Measurements from ENCODE around the gene RHOBTB3.

DNA sequence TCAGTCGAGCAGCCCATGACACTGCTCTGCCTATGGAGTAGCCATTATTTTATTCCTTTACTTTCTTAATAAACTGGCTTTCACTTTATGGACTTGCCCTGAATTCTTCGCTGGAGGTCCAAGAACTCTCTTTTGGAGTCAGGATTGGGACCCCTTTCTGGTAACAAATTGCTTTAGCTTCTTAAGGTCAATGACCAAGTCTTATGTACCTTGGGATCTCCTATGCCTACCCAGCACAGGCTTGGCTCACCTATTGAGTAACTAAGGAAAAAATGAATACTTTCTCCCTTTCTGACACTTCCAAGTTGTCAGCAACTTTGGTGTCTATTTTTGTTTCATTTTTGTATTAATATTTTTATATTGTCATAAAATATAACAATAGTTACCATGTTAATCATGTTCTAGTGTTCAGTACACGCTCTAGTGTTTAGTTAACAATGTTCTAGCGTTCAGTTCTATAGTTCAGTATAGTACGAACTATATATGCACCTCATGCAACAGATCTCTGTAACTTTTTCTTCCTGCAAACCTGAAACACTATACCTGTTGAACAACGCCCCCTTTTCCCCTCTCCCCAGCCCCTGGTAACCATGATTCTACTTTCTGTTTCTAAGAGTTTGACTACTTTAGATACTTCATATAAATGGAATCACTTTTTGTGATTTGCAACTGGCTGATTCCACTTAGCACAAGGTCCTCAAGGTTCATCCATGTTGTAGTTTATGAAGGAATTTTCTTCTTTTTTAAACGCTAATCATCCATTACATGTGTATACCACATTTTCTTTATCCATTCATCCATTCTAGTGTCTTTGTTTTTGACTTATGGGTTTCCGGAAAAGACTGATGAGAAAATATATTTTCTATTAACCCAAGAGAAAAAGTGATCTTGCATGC, 1.8 kb upstream of the RHOBTB3 start:
- TF ChIP-seq EZH2 (IDR thresholded peaks at IDR 0.05; ENCODE audit: borderline replicate concordance, low read depth, low read length, severe bottlenecking): no peak
- TF ChIP-seq, protein P1, sequence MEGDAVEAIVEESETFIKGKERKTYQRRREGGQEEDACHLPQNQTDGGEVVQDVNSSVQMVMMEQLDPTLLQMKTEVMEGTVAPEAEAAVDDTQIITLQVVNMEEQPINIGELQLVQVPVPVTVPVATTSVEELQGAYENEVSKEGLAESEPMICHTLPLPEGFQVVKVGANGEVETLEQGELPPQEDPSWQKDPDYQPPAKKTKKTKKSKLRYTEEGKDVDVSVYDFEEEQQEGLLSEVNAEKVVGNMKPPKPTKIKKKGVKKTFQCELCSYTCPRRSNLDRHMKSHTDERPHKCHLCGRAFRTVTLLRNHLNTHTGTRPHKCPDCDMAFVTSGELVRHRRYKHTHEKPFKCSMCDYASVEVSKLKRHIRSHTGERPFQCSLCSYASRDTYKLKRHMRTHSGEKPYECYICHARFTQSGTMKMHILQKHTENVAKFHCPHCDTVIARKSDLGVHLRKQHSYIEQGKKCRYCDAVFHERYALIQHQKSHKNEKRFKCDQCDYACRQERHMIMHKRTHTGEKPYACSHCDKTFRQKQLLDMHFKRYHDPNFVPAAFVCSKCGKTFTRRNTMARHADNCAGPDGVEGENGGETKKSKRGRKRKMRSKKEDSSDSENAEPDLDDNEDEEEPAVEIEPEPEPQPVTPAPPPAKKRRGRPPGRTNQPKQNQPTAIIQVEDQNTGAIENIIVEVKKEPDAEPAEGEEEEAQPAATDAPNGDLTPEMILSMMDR (IDR thresholded peaks at IDR 0.05; ENCODE audit: extremely low read depth in 1 of 2, insufficient read depth in 1 of 2, low read depth in 1 of 2, low read length in 2 of 2): no peak
- TF ChIP-seq POLR2A (IDR thresholded peaks at IDR 0.05; ENCODE audit: low read depth, low read length): no peak
- TF ChIP-seq POLR2AphosphoS5 (IDR thresholded peaks at IDR 0.05; ENCODE audit: insufficient read depth, low read depth, low read length): no peak
- TF ChIP-seq GATA2 (IDR thresholded peaks at IDR 0.05; ENCODE audit: insufficient read depth, insufficient read length, low read depth, low read length): no peak
- TF ChIP-seq FOS (IDR thresholded peaks at IDR 0.05; ENCODE audit: borderline replicate concordance, insufficient read depth, low read length): no peak
- TF ChIP-seq MYC (IDR thresholded peaks at IDR 0.05; ENCODE audit: low read depth, low read length): no peak
- TF ChIP-seq, protein P2, sequence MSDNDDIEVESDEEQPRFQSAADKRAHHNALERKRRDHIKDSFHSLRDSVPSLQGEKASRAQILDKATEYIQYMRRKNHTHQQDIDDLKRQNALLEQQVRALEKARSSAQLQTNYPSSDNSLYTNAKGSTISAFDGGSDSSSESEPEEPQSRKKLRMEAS (IDR thresholded peaks at IDR 0.05; ENCODE audit: insufficient read depth, insufficient read length): no peak
- TF ChIP-seq JUN (IDR thresholded peaks at IDR 0.05; ENCODE audit: borderline replicate concordance, insufficient read depth, insufficient read length, low read depth): no peak

Measured in endothelial cell of umbilical vein (primary cell).